HG03439 (cell line): ENCODE data around the gene BLOC1S6.

Source experiments
- ATAC-seq: cut with Tn5 transposase; IDR thresholded peaks from one replicate; pipeline ENCODE4 v1.9.1; 2021; ENCODE audit warnings: mild to moderate bottlenecking, moderate library complexity; ENCODE audit not compliant: unreplicated experiment

Gene BLOC1S6

GRCh38 chr15:45587095-45587862, at the start of gene BLOC1S6:
Gene BLOC1S6, plus strand, starts transcription at chr15:45587379. Its CDS starts 65 bp downstream, at chr15:45587444.
- ATAC-seq: peak; percentile 84

- ATAC-seq: no peak
These were observed 47.5 kb upstream of the BLOC1S6 start for GRCh38 chr15:45539680-45540079.

GRCh38 chr15:45540531-45540930, 46.6 kb upstream of the BLOC1S6 start:
- ATAC-seq: no peak

GRCh38 chr15:45543051-45543450, 44.1 kb upstream of the BLOC1S6 start:
- ATAC-seq: no peak

GRCh38 chr15:45544266-45545023, 42.7 kb upstream of the BLOC1S6 start:
- peak; percentile 68 for ATAC-seq

GRCh38 chr15:45546789-45547188, 40.4 kb upstream of the BLOC1S6 start:
- ATAC-seq: no peak

- ATAC-seq: no peak
These were observed 38.2 kb upstream of the BLOC1S6 start for GRCh38 chr15:45548753-45549520.

- no peak for ATAC-seq
These were observed 37.5 kb upstream of the BLOC1S6 start for GRCh38 chr15:45549541-45550220.

GRCh38 chr15:45550436-45550835, 36.7 kb upstream of the BLOC1S6 start:
- no peak for ATAC-seq

- ATAC-seq: no peak
These were observed 35.5 kb upstream of the BLOC1S6 start for GRCh38 chr15:45551676-45552075.

GRCh38 chr15:45555934-45556608, 31.1 kb upstream of the BLOC1S6 start:
- no peak for ATAC-seq

GRCh38 chr15:45572617-45573016, 14.6 kb upstream of the BLOC1S6 start:
- ATAC-seq: no peak

- ATAC-seq: no peak
These were observed 13.1 kb upstream of the BLOC1S6 start for GRCh38 chr15:45573961-45574629.

- no peak for ATAC-seq
These were observed 5.3 kb upstream of the BLOC1S6 start for GRCh38 chr15:45581919-45582318.

GRCh38 chr15:45583731-45584639, 3.2 kb upstream of the BLOC1S6 start:
- ATAC-seq: no peak

GRCh38 chr15:45585069-45585791, 1.9 kb upstream of the BLOC1S6 start:
- ATAC-seq: no peak

GRCh38 chr15:45586125-45586524, 1.1 kb upstream of the BLOC1S6 start:
- ATAC-seq: no peak

GRCh38 chr15:45586601-45587094, 531 bp upstream of the BLOC1S6 start:
- ATAC-seq: peak; percentile 6
